ENCODE results near the gene COX4I2. TPM values are rescaled to one million over a fixed set of nuclear protein-coding genes. Genes with fewer than 3 reads are reported as not detected.
"Not testable (repeated sequence)": the region's sequence is repeated elsewhere in the genome, so short reads cannot be mapped to it uniquely, and the experiment has no call there.

COX4I2 gene
- total and polyA plus RNA-seq, 4 experiments from 2014 or later = not detected

DNA sequence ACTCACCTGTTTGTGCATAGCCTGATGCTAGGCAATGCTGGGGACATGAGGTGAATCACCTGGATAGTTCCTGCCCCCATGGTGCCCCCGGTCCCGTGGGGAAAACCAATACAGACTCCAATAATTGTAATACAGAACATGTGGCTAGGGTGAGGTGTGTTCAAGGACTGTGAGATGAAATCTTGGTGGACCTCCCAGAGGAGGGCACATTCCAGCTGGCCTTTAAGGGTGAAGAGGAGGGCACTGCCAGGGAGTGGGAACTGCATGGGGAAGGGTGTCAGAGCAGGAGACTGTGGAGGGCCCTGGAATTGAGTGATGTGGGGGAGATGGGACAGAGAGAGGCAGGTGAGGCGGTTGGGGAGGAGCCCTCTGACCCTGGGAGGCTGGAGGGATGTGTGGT is 2.5 kb downstream of the COX4I2 start:
- peaks cover 5 to 7% of the 10 kb centered on the region in 2 donors for H3K27me3 Mint-ChIP-seq
- H3K4me3 Mint-ChIP-seq = no peak overlapping the region

DNA sequence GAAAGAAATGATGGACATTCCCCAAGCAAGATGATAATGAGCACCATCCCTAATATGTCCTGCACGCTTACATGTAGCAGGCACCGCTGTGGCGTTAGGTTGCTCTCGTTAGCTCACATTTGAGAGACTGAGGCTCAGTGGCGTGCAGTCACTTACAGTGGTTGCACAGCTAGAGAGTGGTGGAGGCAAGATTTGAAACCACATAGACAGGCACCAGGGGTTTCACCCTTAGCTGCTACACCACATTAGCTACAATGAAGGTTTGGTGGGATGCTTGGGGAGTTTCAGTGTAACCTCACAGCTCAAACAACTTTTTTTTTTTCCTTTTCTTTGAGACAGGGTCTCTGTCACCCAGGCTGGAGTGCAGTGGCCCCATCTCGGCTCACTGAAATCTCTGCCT is 3.7 kb downstream of the COX4I2 start:
- Histone ChIP-seq H3K4me3 (ENCODE audit: low read length in 2 of 2) (no peak overlapping the region), H3K36me3 (ENCODE audit: insufficient read depth, low read length) (no peaks in the 10 kb centered on the region), H3K4me1 (ENCODE audit: insufficient read depth, low read length) (no peaks in the 10 kb centered on the region), H3K9me3 (ENCODE audit: control insufficient read depth in 1 of 2, low read length in 2 of 2) (no peaks in the 10 kb centered on the region), H3K27ac (ENCODE audit: low read depth, low read length) (no peak overlapping the region), H3K27me3 (ENCODE audit: insufficient read depth, low read length) (no peaks in the 10 kb centered on the region)
- H3K36me3 Mint-ChIP-seq = no peaks in the 10 kb centered on the region
- peaks cover 5 to 8% of the 10 kb centered on the region in 2 donors for H3K27me3 Mint-ChIP-seq
- no peak overlapping the region for H3K4me3 Mint-ChIP-seq
- CTCF ChIA-PET (ENCODE audit: partially characterized antibody) = interaction anchor here (0.9 to 1.6 kb wide), 3 partner anchors 11 to 82 kb away, joined by 3 to 5 read pairs (median 5); no protein-coding TSS in a partner anchor
- no peak overlapping the region for H3K27ac Mint-ChIP-seq
- POLR2A ChIA-PET (ENCODE audit: partially characterized antibody) = no interaction called here
- DNase-seq = no peak
- intact Hi-C loops (cut with micrococcal nuclease) = no loop called here
- H3K9me3 Mint-ChIP-seq = peaks cover 0 to 2% (median 0%) of the 10 kb centered on the region in 8 donors
- H3K4me1 Mint-ChIP-seq = peaks cover 5 to 10% (median 6%) of the 10 kb centered on the region in 4 donors

More for the DNA sequence above, 2.5 kb downstream of the COX4I2 start:
- Histone ChIP-seq H3K9me3 (ENCODE audit: control insufficient read depth in 1 of 2, low read length in 2 of 2) (no peaks in the 10 kb centered on the region), H3K4me1 (ENCODE audit: insufficient read depth, low read length) (no peaks in the 10 kb centered on the region), H3K36me3 (ENCODE audit: insufficient read depth, low read length) (no peaks in the 10 kb centered on the region), H3K27ac (ENCODE audit: low read depth, low read length) (no peak overlapping the region), H3K4me3 (ENCODE audit: low read length in 2 of 2) (no peak overlapping the region), H3K27me3 (ENCODE audit: insufficient read depth, low read length) (no peaks in the 10 kb centered on the region)
- peak overlapping the region in 1 of 7 donors; percentile 11 for H3K27ac Mint-ChIP-seq
- peaks cover 0 to 2% (median 0%) of the 10 kb centered on the region in 8 donors for H3K9me3 Mint-ChIP-seq
- POLR2A ChIA-PET (ENCODE audit: partially characterized antibody) = no interaction called here
- peaks cover 5 to 10% (median 6%) of the 10 kb centered on the region in 4 donors for H3K4me1 Mint-ChIP-seq
- no peak for DNase-seq
- CTCF ChIA-PET (ENCODE audit: partially characterized antibody) = interaction anchor here (1.1 kb wide), 1 partner anchor 21 kb away, joined by 3 read pairs; no protein-coding TSS in a partner anchor
- intact Hi-C loops (cut with micrococcal nuclease) = no loop called here
- no peaks in the 10 kb centered on the region for H3K36me3 Mint-ChIP-seq

DNA sequence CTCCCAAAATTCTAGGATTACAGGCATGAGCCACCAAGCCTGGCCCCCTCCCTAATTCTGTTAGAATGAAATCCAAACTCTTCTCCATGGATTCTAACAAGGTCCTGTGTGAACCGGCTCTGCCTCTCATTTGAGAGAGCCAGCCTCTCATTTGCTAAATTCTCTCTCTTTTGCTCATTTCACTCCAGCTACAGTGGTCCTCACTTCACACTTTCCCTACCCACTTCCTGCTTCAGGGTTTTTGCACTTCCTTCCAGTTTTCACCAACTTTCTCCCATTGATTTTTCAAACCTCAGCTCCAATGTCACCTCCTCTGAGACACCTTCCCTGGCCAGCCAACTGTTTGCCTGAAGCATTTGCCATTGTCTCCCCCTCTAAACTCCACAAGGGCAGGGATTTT is 5.1 kb downstream of the COX4I2 start:
- no peak overlapping the region for H3K27ac ChIP-seq (ENCODE audit: low read depth, low read length)
- no peaks in the 10 kb centered on the region for H3K27me3 ChIP-seq (ENCODE audit: insufficient read depth, low read length)
- no peak overlapping the region for H3K4me3 ChIP-seq (ENCODE audit: low read length in 2 of 2)
- DNase-seq = no peak
- Mint-ChIP-seq H3K4me1 (peaks cover 5 to 10% (median 6%) of the 10 kb centered on the region in 4 donors), H3K27me3 (peaks cover 5 to 8% of the 10 kb centered on the region in 2 donors), H3K9me3 (peaks cover 0 to 2% (median 0%) of the 10 kb centered on the region in 8 donors), H3K4me3 (no peak overlapping the region), H3K36me3 (no peaks in the 10 kb centered on the region), H3K27ac (peak overlapping the region in 1 of 7 donors; percentile 60)
- intact Hi-C loops (cut with micrococcal nuclease) = no loop called here
- H3K4me1 ChIP-seq (ENCODE audit: insufficient read depth, low read length) = no peaks in the 10 kb centered on the region
- no peaks in the 10 kb centered on the region for H3K9me3 ChIP-seq (ENCODE audit: control insufficient read depth in 1 of 2, low read length in 2 of 2)
- CTCF ChIA-PET (ENCODE audit: partially characterized antibody) = no interaction called here
- no peaks in the 10 kb centered on the region for H3K36me3 ChIP-seq (ENCODE audit: insufficient read depth, low read length)
- POLR2A ChIA-PET (ENCODE audit: partially characterized antibody) = no interaction called here

DNA sequence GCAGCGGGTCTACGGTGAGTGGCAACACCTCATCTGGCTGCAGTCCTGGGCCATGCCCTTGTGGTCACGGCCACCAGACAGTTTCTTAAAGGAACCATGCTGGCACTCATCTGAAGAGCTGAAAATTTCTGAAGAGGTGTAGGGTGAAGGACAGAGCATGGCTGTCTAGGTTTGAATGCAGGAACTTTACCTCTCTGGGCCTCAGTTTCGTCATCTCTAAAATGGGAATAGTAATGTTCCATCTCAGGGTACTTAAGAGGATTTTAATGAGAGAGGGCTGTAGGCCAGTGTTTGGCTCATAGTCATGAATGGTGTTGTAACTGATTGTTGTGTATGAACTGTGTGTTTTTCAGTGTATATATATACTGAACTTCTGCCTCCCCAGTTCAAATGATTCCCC is 5.8 kb downstream of the COX4I2 start:
- H3K36me3 Mint-ChIP-seq = no peaks in the 10 kb centered on the region
- H3K4me3 ChIP-seq (ENCODE audit: low read length in 2 of 2) = no peak overlapping the region
- H3K27ac ChIP-seq (ENCODE audit: low read depth, low read length) = no peak overlapping the region
- H3K36me3 ChIP-seq (ENCODE audit: insufficient read depth, low read length) = no peaks in the 10 kb centered on the region
- intact Hi-C loops (cut with micrococcal nuclease) = no loop called here
- H3K27me3 ChIP-seq (ENCODE audit: insufficient read depth, low read length) = no peaks in the 10 kb centered on the region
- H3K27ac Mint-ChIP-seq = peak overlapping the region in 1 of 7 donors; percentile 11
- ChIA-PET CTCF (ENCODE audit: partially characterized antibody) (no interaction called here), POLR2A (ENCODE audit: partially characterized antibody) (no interaction called here)
- DNase-seq = no peak
- H3K4me1 ChIP-seq (ENCODE audit: insufficient read depth, low read length) = no peaks in the 10 kb centered on the region
- peaks cover 0 to 2% (median 0%) of the 10 kb centered on the region in 8 donors for H3K9me3 Mint-ChIP-seq
- no peaks in the 10 kb centered on the region for H3K9me3 ChIP-seq (ENCODE audit: control insufficient read depth in 1 of 2, low read length in 2 of 2)
- H3K4me1 Mint-ChIP-seq = peaks cover 5 to 10% (median 6%) of the 10 kb centered on the region in 4 donors
- peaks cover 3 to 8% of the 10 kb centered on the region in 2 donors for H3K27me3 Mint-ChIP-seq
- H3K4me3 Mint-ChIP-seq = no peak overlapping the region

DNA sequence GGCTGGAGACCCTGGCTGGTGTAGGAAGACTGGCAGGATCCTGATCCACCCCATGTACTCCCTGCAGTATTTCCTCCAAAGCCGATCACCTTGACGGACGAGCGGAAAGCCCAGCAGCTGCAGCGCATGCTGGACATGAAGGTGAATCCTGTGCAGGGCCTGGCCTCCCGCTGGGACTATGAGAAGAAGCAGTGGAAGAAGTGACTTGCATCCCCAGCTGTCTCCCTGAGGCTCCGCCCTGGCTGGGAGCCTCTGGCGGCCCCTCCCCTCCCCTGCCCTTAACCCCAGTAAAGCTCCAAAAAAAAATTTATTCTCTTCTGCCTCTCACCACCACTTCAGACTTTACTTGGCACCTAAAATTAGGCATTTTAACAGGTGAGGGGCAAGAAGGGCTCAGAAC is 7.0 kb downstream of the COX4I2 start:
- Histone ChIP-seq H3K36me3 (ENCODE audit: insufficient read depth, low read length) (no peaks in the 10 kb centered on the region), H3K27me3 (ENCODE audit: insufficient read depth, low read length) (no peaks in the 10 kb centered on the region), H3K27ac (ENCODE audit: low read depth, low read length) (no peak overlapping the region), H3K4me1 (ENCODE audit: insufficient read depth, low read length) (no peaks in the 10 kb centered on the region), H3K9me3 (ENCODE audit: control insufficient read depth in 1 of 2, low read length in 2 of 2) (no peaks in the 10 kb centered on the region), H3K4me3 (ENCODE audit: low read length in 2 of 2) (no peak overlapping the region)
- peaks cover 5 to 10% (median 6%) of the 10 kb centered on the region in 4 donors for H3K4me1 Mint-ChIP-seq
- no peak overlapping the region for H3K27ac Mint-ChIP-seq
- DNase-seq = no peak
- intact Hi-C loops (cut with micrococcal nuclease) = no loop called here
- POLR2A ChIA-PET (ENCODE audit: partially characterized antibody) = interaction anchor here (0.6 kb wide), 1 partner anchor 42 kb away, joined by 3 read pairs; no protein-coding TSS in a partner anchor
- H3K9me3 Mint-ChIP-seq = peaks cover 0 to 2% (median 0%) of the 10 kb centered on the region in 8 donors
- H3K4me3 Mint-ChIP-seq = no peak overlapping the region
- peaks cover 3 to 6% of the 10 kb centered on the region in 2 donors for H3K27me3 Mint-ChIP-seq
- no peaks in the 10 kb centered on the region for H3K36me3 Mint-ChIP-seq
- CTCF ChIA-PET (ENCODE audit: partially characterized antibody) = interaction anchor here (0.6 to 1.6 kb wide), 3 partner anchors 11 to 1876 kb away, joined by 3 to 7 read pairs (median 5); no protein-coding TSS in a partner anchor

DNA sequence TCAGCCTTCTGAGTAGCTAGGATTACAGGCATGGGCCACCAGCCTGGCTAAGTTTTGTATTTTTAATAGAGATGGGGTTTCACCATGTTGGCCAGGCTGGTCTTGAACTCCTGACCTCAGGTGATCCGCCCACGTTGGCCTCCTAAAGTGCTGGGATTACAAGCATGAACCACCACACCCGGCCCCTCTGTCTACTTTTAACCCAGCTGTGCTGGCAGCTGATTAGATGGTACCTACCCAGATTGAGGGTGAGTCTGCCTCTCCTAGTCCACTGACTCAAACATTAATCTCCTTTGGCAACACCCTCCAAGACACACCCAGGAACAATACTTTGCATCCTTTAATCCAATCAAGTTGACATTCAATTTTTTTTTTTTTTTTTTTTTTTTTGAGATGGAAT is 10.4 kb downstream of the COX4I2 start:
- H3K4me1 Mint-ChIP-seq; H3K4me3 Mint-ChIP-seq; H3K9me3 ChIP-seq (ENCODE audit: control insufficient read depth in 1 of 2, low read length in 2 of 2); H3K4me3 ChIP-seq (ENCODE audit: low read length in 2 of 2); intact Hi-C loops (cut with micrococcal nuclease); H3K36me3 Mint-ChIP-seq; H3K27ac Mint-ChIP-seq; H3K36me3 ChIP-seq (ENCODE audit: insufficient read depth, low read length); DNase-seq; H3K9me3 Mint-ChIP-seq; H3K27me3 Mint-ChIP-seq; H3K27ac ChIP-seq (ENCODE audit: low read depth, low read length); H3K27me3 ChIP-seq (ENCODE audit: insufficient read depth, low read length); H3K4me1 ChIP-seq (ENCODE audit: insufficient read depth, low read length): not testable (repeated sequence)
- ChIA-PET CTCF (ENCODE audit: partially characterized antibody) (interaction anchor here (1.8 to 2.6 kb wide), 2 partner anchors 13 to 76 kb away, joined by 8 read pairs; no protein-coding TSS in a partner anchor), POLR2A (ENCODE audit: partially characterized antibody) (interaction anchor here (1.0 kb wide), 1 partner anchor 76 kb away, joined by 3 read pairs; no protein-coding TSS in a partner anchor)

DNA sequence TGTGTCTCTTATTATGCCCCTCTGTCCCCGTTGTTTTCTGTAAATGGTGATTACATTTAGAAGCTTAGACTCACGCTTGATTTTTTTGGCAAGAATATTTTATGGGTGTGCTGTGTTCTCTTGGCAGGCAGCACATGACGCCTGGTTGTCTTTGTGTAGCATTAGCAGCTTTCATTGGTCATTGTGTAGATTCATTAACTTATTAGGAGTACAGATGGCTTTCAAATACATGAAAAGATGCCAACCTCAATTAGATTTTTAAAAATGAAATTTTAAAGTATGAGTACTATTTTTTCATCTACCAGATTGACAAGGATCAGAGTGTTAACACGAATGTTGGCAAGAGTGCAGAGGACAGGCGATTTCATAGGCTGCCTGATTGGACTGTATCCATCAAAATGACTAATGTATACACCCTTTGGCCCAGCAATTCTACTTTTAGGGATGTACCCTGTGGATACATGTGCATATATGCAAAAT is 15.2 kb downstream of the COX4I2 start:
- POLR2A ChIA-PET (ENCODE audit: partially characterized antibody) = no interaction called here
- Histone ChIP-seq H3K9me3 (ENCODE audit: control insufficient read depth in 1 of 2, low read length in 2 of 2) (no peaks in the 10 kb centered on the region), H3K4me1 (ENCODE audit: insufficient read depth, low read length) (no peaks in the 10 kb centered on the region), H3K36me3 (ENCODE audit: insufficient read depth, low read length) (no peaks in the 10 kb centered on the region), H3K4me3 (ENCODE audit: low read length in 2 of 2) (no peak overlapping the region), H3K27ac (ENCODE audit: low read depth, low read length) (no peak overlapping the region), H3K27me3 (ENCODE audit: insufficient read depth, low read length) (no peaks in the 10 kb centered on the region)
- no peak for DNase-seq
- no peak overlapping the region for H3K4me3 Mint-ChIP-seq
- H3K9me3 Mint-ChIP-seq = no peaks in the 10 kb centered on the region
- H3K4me1 Mint-ChIP-seq = no peaks in the 10 kb centered on the region
- no peak overlapping the region for H3K27ac Mint-ChIP-seq
- no peaks in the 10 kb centered on the region for H3K36me3 Mint-ChIP-seq
- H3K27me3 Mint-ChIP-seq = peaks cover 0 to 4% of the 10 kb centered on the region in 2 donors
- intact Hi-C loops (cut with micrococcal nuclease) = no loop called here
- CTCF ChIA-PET (ENCODE audit: partially characterized antibody) = no interaction called here
